OCI-LY1 (cell line): ENCODE results near the gene AFMID.

ENCODE experiments used
- H2AFZ ChIP-seq: fragments of 200-600 bp; sonication (generic), shearing (Covaris generic); 2 replicates; pipeline ENCODE4 v1.6.0; 2014; ENCODE audit warnings: antibody characterized with exemption, mild to moderate bottlenecking, low read length
- H3F3A ChIP-seq: fragments of 200-600 bp; sonication (generic), shearing (Covaris generic); 2 replicates; pipeline ENCODE4 v1.6.0; 2014; ENCODE audit warnings: mild to moderate bottlenecking, antibody characterized with exemption, low read length, moderate library complexity; ENCODE audit not compliant: insufficient read depth
- H3K27ac ChIP-seq: fragments of 200-600 bp; sonication (generic); 2 replicates; pipeline ENCODE4 v1.5.1; 2014; ENCODE audit warnings: low read length, mixed run types, mild to moderate bottlenecking, low read depth; ENCODE audit not compliant: poor library complexity, severe bottlenecking
- H3K27me3 ChIP-seq: fragments of 200-600 bp; sonication (generic); 2 replicates; pipeline ENCODE4 v1.6.0; 2014; ENCODE audit warnings: antibody characterized with exemption, mild to moderate bottlenecking, low read length, moderate library complexity; ENCODE audit not compliant: insufficient read depth
- H3K36me3 ChIP-seq: fragments of 200-600 bp; sonication (generic); 2 replicates; pipeline ENCODE4 v1.6.1; 2014; ENCODE audit warnings: mild to moderate bottlenecking, antibody characterized with exemption, low read length, moderate library complexity, mixed read lengths; ENCODE audit not compliant: insufficient read depth
- H3K4me1 ChIP-seq: fragments of 200-600 bp; sonication (generic); 2 replicates; pipeline ENCODE4 v1.5.1; 2014; ENCODE audit warnings: mild to moderate bottlenecking, low read length, moderate library complexity; ENCODE audit not compliant: insufficient read depth, severe bottlenecking
- H3K4me2 ChIP-seq: fragments of 200-600 bp; sonication (generic), shearing (Covaris generic); 2 replicates; pipeline ENCODE4 v1.6.1; 2014; ENCODE audit warnings: low read length
- H3K4me3 ChIP-seq: fragments of 200-600 bp; sonication (generic); 2 replicates; pipeline ENCODE4 v1.5.1; 2014; ENCODE audit warnings: low read length, low read depth, mild to moderate bottlenecking, mixed read lengths; ENCODE audit not compliant: poor library complexity, severe bottlenecking
- H3K79me2 ChIP-seq: fragments of 200-600 bp; shearing (Covaris generic); 2 replicates; pipeline ENCODE4 v1.6.1; 2016; ENCODE audit warnings: mixed run types, low read length, mixed read lengths; ENCODE audit not compliant: insufficient read depth
- H3K9ac ChIP-seq: fragments of 200-600 bp; sonication (generic), shearing (Covaris generic); 2 replicates; pipeline ENCODE4 v1.6.1; 2014; ENCODE audit warnings: mild to moderate bottlenecking, low read length, mixed read lengths
- H3K9me2 ChIP-seq: fragments of 200-600 bp; sonication (generic), shearing (Covaris generic); 2 replicates; pipeline ENCODE4 v1.6.1; 2014; ENCODE audit warnings: low read depth, mild to moderate bottlenecking, low read length, mixed read lengths
- H3K9me3 ChIP-seq: fragments of 200-600 bp; shearing (Covaris generic); 2 replicates; pipeline ENCODE4 v1.6.1; 2014; ENCODE audit warnings: low read length, mixed read lengths
- H4K20me1 ChIP-seq: fragments of 200-600 bp; sonication (generic), shearing (Covaris generic); 2 replicates; pipeline ENCODE4 v1.6.0; 2016; ENCODE audit warnings: mild to moderate bottlenecking, low read length; ENCODE audit not compliant: insufficient read depth
- EZH2 ChIP-seq: fragments of 200-600 bp; sonication (generic), shearing (Covaris generic); IDR thresholded peaks from 2 replicates; pipeline ENCODE4 v1.8.0; 2017; ENCODE audit warnings: borderline replicate concordance, mixed run types, mild to moderate bottlenecking, antibody characterized with exemption, low read length, moderate library complexity, mixed read lengths
- TF ChIP-seq, protein P1 (sequence below): fragments of 200-600 bp; sonication (generic), shearing (Covaris generic); IDR thresholded peaks from 2 replicates; pipeline ENCODE4 v1.5.1; 2017; ENCODE audit warnings: mild to moderate bottlenecking, antibody characterized with exemption, low read length, moderate library complexity, mixed read lengths

The AFMID gene

DNA sequence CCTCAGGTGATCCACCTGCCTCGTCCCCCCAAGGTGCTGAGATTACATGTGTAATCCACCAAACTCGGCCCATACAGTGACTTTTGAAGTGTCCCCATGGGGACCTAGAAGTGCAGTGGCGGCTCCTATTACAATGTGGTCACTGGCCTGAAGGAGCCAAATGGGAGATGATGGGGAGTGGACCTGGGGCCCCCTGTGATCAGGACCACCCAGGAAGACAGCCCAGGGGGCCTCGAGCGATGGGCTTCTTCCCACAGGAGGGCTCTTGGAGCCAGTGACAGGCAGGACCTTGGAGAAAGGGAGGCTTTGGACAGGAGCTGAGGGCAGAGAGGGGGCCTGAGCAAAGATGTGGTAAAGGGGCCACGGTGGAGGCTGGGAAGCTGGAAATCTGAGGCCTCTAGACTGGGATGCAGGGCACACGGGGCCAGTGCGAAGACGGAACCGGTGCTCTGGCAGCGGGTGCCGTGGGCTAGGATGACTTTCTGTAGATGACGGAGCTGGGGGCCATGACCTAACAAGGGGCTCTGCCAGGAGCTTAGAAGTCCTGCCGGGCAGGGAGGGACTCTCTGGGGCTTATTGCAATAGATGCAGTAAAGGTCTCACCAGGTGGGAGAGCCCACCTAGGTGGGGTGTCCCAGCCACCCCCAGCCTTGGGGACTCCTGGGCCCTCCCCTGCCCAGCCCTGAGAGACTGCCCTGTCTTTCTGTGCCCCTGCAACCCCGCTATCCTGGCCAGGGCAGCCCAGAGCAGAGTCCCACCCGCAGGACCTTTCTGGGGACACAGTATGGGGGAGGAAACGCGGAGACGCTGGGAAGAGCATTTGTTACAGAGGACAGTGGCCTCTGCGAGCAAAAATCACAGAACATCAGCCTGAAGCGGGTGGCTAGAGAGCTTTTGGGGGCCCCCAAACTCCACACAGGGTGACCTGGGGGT lies 43.7 kb upstream of the AFMID start:
- no peak overlapping the region for H3K27ac ChIP-seq
- no peak overlapping the region for H3K4me2 ChIP-seq
- no peak overlapping the region for H3K9ac ChIP-seq

GRCh38 chr17:78144147-78144719 lies 42.9 kb upstream of the AFMID start:
- no peak overlapping the region for H3K4me2 ChIP-seq
- H3K79me2 ChIP-seq = no peaks in the 10 kb centered on the region
- H3K27me3 ChIP-seq = no peaks in the 10 kb centered on the region
- no peaks in the 10 kb centered on the region for H3F3A ChIP-seq
- no peak overlapping the region for H2AFZ ChIP-seq
- peaks cover 8% of the 10 kb centered on the region for H3K36me3 ChIP-seq
- no peaks in the 10 kb centered on the region for H3K9me3 ChIP-seq
- H3K4me3 ChIP-seq = no peak overlapping the region
- no peak overlapping the region for H3K27ac ChIP-seq
- H3K9ac ChIP-seq = no peak overlapping the region
- TF ChIP-seq EZH2 = no peak
- TF ChIP-seq, protein P1, sequence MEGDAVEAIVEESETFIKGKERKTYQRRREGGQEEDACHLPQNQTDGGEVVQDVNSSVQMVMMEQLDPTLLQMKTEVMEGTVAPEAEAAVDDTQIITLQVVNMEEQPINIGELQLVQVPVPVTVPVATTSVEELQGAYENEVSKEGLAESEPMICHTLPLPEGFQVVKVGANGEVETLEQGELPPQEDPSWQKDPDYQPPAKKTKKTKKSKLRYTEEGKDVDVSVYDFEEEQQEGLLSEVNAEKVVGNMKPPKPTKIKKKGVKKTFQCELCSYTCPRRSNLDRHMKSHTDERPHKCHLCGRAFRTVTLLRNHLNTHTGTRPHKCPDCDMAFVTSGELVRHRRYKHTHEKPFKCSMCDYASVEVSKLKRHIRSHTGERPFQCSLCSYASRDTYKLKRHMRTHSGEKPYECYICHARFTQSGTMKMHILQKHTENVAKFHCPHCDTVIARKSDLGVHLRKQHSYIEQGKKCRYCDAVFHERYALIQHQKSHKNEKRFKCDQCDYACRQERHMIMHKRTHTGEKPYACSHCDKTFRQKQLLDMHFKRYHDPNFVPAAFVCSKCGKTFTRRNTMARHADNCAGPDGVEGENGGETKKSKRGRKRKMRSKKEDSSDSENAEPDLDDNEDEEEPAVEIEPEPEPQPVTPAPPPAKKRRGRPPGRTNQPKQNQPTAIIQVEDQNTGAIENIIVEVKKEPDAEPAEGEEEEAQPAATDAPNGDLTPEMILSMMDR = no peak
- H3K9me2 ChIP-seq = no peaks in the 10 kb centered on the region
- H4K20me1 ChIP-seq = no peaks in the 10 kb centered on the region
- H3K4me1 ChIP-seq = peaks cover 34% of the 10 kb centered on the region

More for the DNA sequence above, 43.7 kb upstream of the AFMID start:
- H2AFZ ChIP-seq = no peak overlapping the region
- no peaks in the 10 kb centered on the region for H3K27me3 ChIP-seq
- H3K4me1 ChIP-seq = peaks cover 31% of the 10 kb centered on the region
- H3F3A ChIP-seq = no peaks in the 10 kb centered on the region
- H3K9me3 ChIP-seq = no peaks in the 10 kb centered on the region
- TF ChIP-seq, protein P1 = no peak
- no peak for TF ChIP-seq EZH2
- H3K36me3 ChIP-seq = peaks cover 8% of the 10 kb centered on the region
- H3K9me2 ChIP-seq = no peaks in the 10 kb centered on the region
- H3K79me2 ChIP-seq = no peaks in the 10 kb centered on the region
- no peak overlapping the region for H3K4me3 ChIP-seq
- H4K20me1 ChIP-seq = no peaks in the 10 kb centered on the region

DNA sequence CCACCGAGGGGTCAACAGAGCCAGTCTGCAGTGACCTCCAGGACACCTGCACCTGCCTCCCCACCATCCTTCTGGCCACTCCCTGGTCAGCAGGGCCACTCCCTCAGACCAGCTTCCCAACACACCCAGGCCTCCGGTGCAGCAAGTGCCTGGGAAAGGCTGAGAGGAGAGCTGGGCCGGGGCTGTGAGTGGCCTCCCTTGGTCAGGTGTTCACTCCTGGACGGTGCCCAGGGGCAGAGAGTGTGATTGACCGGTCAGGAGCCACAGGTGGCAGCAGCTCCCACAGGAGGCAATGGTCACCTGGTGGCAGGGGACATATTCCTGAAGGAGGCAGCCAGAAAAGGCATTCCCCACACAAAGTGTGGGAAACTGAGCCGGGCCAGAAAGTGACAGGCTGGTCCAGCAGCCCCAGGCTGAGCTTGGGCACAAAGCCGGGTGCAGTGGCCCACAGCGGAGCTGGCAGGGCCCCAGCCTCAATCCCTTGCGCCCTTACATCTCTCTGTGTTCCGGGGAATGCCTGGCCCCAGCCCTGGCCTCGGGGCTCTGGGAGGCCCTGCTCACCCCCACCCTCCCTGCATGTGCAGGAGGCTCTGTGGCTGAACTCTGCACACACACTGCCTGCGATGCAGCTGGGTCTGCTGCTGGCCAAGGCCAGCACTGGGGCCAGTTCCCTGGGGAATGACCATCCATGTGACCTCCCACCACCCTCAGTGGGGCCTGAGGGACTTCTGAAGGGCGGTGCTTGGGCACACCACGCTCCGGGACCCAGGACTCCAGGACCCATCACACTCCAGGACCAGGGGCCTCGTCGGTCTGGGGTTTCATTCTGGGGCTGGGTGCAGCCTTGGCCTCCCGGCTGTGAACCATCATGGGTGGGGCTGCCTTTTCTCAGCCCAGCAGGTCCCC lies 42.2 kb upstream of the AFMID start:
- Histone ChIP-seq H2AFZ (no peak overlapping the region), H4K20me1 (no peaks in the 10 kb centered on the region), H3K4me1 (peaks cover 30% of the 10 kb centered on the region), H3K4me3 (no peak overlapping the region), H3K9me2 (no peaks in the 10 kb centered on the region), H3K27ac (no peak overlapping the region), H3K9me3 (no peaks in the 10 kb centered on the region), H3K79me2 (no peaks in the 10 kb centered on the region), H3K4me2 (no peak overlapping the region), H3F3A (no peaks in the 10 kb centered on the region), H3K9ac (no peak overlapping the region), H3K27me3 (no peaks in the 10 kb centered on the region), H3K36me3 (peaks cover 8% of the 10 kb centered on the region)
- no peak for TF ChIP-seq EZH2
- TF ChIP-seq, protein P1 = no peak
